ENCODE results near the gene ZNF682.

Gene ZNF682

DNA sequence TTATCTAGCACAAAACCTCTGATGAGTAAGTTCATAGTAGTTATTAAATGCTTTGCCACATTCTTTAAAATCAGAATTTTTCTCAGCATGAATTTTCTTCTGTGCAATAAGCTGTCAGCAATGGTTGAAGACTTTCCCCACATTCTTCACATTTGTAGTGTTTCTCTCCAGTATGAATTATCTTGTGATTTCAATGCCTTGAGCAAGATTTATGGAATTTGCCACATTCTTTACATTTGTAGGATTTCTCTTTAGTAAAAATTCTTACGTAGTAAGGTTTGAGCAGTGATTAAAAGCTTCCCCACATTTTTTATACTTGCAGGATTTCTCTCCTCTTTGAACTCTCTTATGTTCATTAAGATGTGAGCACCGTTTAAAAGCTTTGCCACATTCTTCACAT is 33.6 kb downstream of the ZNF682 start:
- Histone ChIP-seq H3K4me3 (ENCODE audit: low read depth, low read length) (no peak overlapping the region), H3K27ac (ENCODE audit: extremely low read depth, low read depth, low read length) (no peak overlapping the region), H3K9me3 (ENCODE audit: control insufficient read depth, insufficient read depth, low read depth, low read length) (no peaks in the 10 kb centered on the region), H3K36me3 (ENCODE audit: control insufficient read depth in 2 of 2, insufficient read depth in 1 of 2, low read length in 2 of 2) (no peaks in the 10 kb centered on the region), H3K4me1 (ENCODE audit: control insufficient read depth, insufficient read depth, low read length) (no peaks in the 10 kb centered on the region)
- CTCF ChIA-PET = no interaction called here
- no peak for TF ChIP-seq ZNF157 (tag by site-specific recombination; IDR thresholded peaks at IDR 0.05)
- TF ChIP-seq ZNF341 (tag by site-specific recombination; IDR thresholded peaks at IDR 0.05; ENCODE audit: low read depth) = no peak
- POLR2A ChIA-PET = no interaction called here

- no peaks in the 10 kb centered on the region for H3K36me3 ChIP-seq (ENCODE audit: control insufficient read depth in 2 of 2, insufficient read depth in 1 of 2, low read length in 2 of 2)
- TF ChIP-seq ZNF394 (tag by site-specific recombination; IDR thresholded peaks at IDR 0.05; ENCODE audit: borderline replicate concordance) (no peak), ZNF2 (tag by site-specific recombination; IDR thresholded peaks at IDR 0.05) (no peak), ZNF146 (tag by site-specific recombination; IDR thresholded peaks at IDR 0.05) (no peak), ZNF624 (tag by site-specific recombination; IDR thresholded peaks at IDR 0.05) (no peak), ZNF704 (tag by site-specific recombination; IDR thresholded peaks at IDR 0.05) (no peak), ZNF639 (tag by site-specific recombination; IDR thresholded peaks at IDR 0.05) (no peak), REST (tag by site-specific recombination; IDR thresholded peaks at IDR 0.05) (no peak), TCF7L2 (IDR thresholded peaks at IDR 0.05; ENCODE audit: borderline replicate concordance, low read depth, low read length) (no peak), SETDB1 (IDR thresholded peaks at IDR 0.05; ENCODE audit: insufficient read length, low read length) (no peak), ZNF596 (tag by site-specific recombination; IDR thresholded peaks at IDR 0.05) (no peak), ZNF19 (tag by site-specific recombination; IDR thresholded peaks at IDR 0.05; ENCODE audit: low read depth) (no peak), ZNF335 (tag by site-specific recombination; conservative IDR thresholded peaks at IDR 0.05) (no peak), ZNF121 (tag by site-specific recombination; IDR thresholded peaks at IDR 0.05) (no peak), ZNF37A (tag by site-specific recombination; IDR thresholded peaks at IDR 0.05) (no peak), ZSCAN16 (tag by site-specific recombination; IDR thresholded peaks at IDR 0.05) (no peak), ZNF600 (tag by site-specific recombination; IDR thresholded peaks at IDR 0.05) (no peak)
- TF ChIP-seq, protein P1, sequence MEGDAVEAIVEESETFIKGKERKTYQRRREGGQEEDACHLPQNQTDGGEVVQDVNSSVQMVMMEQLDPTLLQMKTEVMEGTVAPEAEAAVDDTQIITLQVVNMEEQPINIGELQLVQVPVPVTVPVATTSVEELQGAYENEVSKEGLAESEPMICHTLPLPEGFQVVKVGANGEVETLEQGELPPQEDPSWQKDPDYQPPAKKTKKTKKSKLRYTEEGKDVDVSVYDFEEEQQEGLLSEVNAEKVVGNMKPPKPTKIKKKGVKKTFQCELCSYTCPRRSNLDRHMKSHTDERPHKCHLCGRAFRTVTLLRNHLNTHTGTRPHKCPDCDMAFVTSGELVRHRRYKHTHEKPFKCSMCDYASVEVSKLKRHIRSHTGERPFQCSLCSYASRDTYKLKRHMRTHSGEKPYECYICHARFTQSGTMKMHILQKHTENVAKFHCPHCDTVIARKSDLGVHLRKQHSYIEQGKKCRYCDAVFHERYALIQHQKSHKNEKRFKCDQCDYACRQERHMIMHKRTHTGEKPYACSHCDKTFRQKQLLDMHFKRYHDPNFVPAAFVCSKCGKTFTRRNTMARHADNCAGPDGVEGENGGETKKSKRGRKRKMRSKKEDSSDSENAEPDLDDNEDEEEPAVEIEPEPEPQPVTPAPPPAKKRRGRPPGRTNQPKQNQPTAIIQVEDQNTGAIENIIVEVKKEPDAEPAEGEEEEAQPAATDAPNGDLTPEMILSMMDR (tag by site-specific recombination; IDR thresholded peaks at IDR 0.05) = no peak
- TF ChIP-seq, protein P2, sequence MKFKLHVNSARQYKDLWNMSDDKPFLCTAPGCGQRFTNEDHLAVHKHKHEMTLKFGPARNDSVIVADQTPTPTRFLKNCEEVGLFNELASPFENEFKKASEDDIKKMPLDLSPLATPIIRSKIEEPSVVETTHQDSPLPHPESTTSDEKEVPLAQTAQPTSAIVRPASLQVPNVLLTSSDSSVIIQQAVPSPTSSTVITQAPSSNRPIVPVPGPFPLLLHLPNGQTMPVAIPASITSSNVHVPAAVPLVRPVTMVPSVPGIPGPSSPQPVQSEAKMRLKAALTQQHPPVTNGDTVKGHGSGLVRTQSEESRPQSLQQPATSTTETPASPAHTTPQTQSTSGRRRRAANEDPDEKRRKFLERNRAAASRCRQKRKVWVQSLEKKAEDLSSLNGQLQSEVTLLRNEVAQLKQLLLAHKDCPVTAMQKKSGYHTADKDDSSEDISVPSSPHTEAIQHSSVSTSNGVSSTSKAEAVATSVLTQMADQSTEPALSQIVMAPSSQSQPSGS (tag by site-specific recombination; IDR thresholded peaks at IDR 0.05; ENCODE audit: low read depth) = no peak
- POLR2A ChIA-PET = no interaction called here
- H3K9me3 ChIP-seq (ENCODE audit: control insufficient read depth, insufficient read depth, low read depth, low read length) = no peaks in the 10 kb centered on the region
- no peak overlapping the region for H3K4me3 ChIP-seq (ENCODE audit: low read depth, low read length)
- CTCF ChIA-PET = interaction anchor here (0.5 to 1.7 kb wide), 8 partner anchors 10 to 308 kb away, joined by 3 to 6 read pairs (median 4); no protein-coding TSS in a partner anchor
- no peak overlapping the region for H3K27ac ChIP-seq (ENCODE audit: extremely low read depth, low read depth, low read length)
- no peaks in the 10 kb centered on the region for H3K4me1 ChIP-seq (ENCODE audit: control insufficient read depth, insufficient read depth, low read length)
Measured at GRCh38 chr19:19997656-19998268, 41.5 kb downstream of the ZNF682 start.
